ENCODE data around the gene RNF208. TPM values are rescaled to one million over a fixed set of nuclear protein-coding genes. Genes with fewer than 3 reads are reported as not detected.
A peak's percentile ranks its signal among the peaks of the same experiment; 100 is the strongest.

Gene RNF208
- total and polyA plus RNA-seq, 10 of the 15 experiments (the other 5 are each of a cell fraction or from before 2014, with no cell fraction given), result 0.06 to 10.7 (median 0.77) TPM

GRCh38 chr9:137236238-137236935 is 14.3 kb upstream of the RNF208 start (continued):
- TF ChIP-seq IRF5 (IDR thresholded peaks at IDR 0.05; ENCODE audit: borderline replicate concordance) (no peak), PBX3 (IDR thresholded peaks at IDR 0.05; ENCODE audit: insufficient replicate concordance, low read depth, low read length) (no peak), EED (IDR thresholded peaks at IDR 0.05; ENCODE audit: low read depth) (peak; percentile 68), ZNF217 (IDR thresholded peaks at IDR 0.05) (0 out of 2 replicates have a peak, but pooled peaks have one; percentile 24), RELA (IDR thresholded peaks at IDR 0.05; ENCODE audit: borderline replicate concordance, partially characterized antibody) (peak; percentile 93), RFX5 (IDR thresholded peaks at IDR 0.05; ENCODE audit: low read depth, low read length) (no peak), ZNF207 (IDR thresholded peaks at IDR 0.05; ENCODE audit: borderline replicate concordance) (peak; percentile 55; the same call in 1 of the 2 replicates), RB1 (IDR thresholded peaks at IDR 0.05; ENCODE audit: borderline replicate concordance) (peak; percentile 86; the same call in 1 of the 2 replicates), HDAC6 (IDR thresholded peaks at IDR 0.05; ENCODE audit: unreplicated experiment) (no peak), ZNF622 (IDR thresholded peaks at IDR 0.05) (no peak), ZNF274 (IDR thresholded peaks at IDR 0.05; ENCODE audit: insufficient read depth, insufficient read length) (no peak), NFYA (IDR thresholded peaks at IDR 0.05; ENCODE audit: borderline replicate concordance, low read depth, low read length) (no peak), MXI1 (IDR thresholded peaks at IDR 0.05; ENCODE audit: low read depth, low read length) (peak; percentile 62; the same call in 1 of the 2 replicates), GATAD2B (conservative IDR thresholded peaks at IDR 0.05; ENCODE audit: low read depth) (peak; percentile 96), POU2F2 (IDR thresholded peaks at IDR 0.05; ENCODE audit: borderline replicate concordance, low read depth, low read length) (no peak), TCF12 (IDR thresholded peaks at IDR 0.05; ENCODE audit: low read depth, low read length) (peak; percentile 67), HDGF (IDR thresholded peaks at IDR 0.05) (0 out of 2 replicates have a peak, but pooled peaks have one; percentile 41), E2F8 (IDR thresholded peaks at IDR 0.05; ENCODE audit: low read depth, partially characterized antibody) (no peak), BCL3 (IDR thresholded peaks at IDR 0.05; ENCODE audit: borderline replicate concordance, insufficient read depth, low read depth, low read length, poor library complexity, severe bottlenecking) (no peak), ATF3 (IDR thresholded peaks at IDR 0.05; ENCODE audit: borderline replicate concordance, extremely low read depth, low read depth, low read length) (no peak), BHLHE40 (IDR thresholded peaks at IDR 0.05; ENCODE audit: borderline replicate concordance in 1 of 2, low read depth in 2 of 2, low read length in 1 of 2) (peak; percentile 72 to 73; a peak in 3 of 4 replicates), STAT1 (conservative IDR thresholded peaks at IDR 0.05) (0 out of 2 replicates have a peak, but pooled peaks have one; percentile 76), NRF1 (conservative IDR thresholded peaks at IDR 0.05; ENCODE audit: low read depth, low read length) (peak; percentile 46)
